ENCODE data around the gene CDC42SE1. TPM values are rescaled to one million over a fixed set of nuclear protein-coding genes. Genes with fewer than 3 reads are reported as not detected.
A peak's percentile ranks its signal among the peaks of the same experiment; 100 is the strongest.

CDC42SE1 gene
- polyA plus RNA-seq, 4 donors = 56.4 to 83.9 (median 74.6) TPM

DNA sequence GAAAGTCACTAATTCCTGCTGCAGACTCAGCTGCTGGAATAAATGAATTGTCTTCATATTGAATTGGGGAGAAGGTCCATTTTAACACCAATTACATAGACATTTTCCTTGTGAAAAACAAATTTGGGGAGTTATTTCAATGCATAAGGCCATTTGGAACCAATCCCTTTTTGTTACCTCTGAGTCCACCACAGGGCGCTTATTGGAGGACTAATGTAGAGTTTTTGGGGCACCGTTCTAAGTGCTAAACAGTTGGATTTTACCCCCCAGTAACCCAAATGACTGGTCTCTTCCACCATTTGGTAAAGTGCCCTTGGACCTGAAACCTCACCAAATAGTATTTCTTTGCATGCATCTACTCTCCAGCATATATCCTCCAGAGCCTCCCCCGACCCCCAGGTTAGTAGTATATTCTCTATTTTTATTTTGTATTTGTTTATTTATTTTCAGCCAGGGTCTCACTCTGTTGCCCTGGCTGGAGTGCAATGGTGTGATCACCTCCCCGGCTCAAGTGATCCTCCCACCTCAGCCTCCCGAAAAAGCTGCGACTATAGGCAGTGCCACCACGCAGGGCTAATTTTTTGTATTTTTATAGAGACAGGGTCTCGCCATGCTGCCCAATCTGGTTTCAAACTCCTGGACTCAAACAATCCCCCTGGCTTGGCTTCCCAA, 49.6 kb downstream of the CDC42SE1 start:
- no peak for DNase-seq (ENCODE audit: low read depth in 4 of 4, low spot score in 3 of 4)

DNA sequence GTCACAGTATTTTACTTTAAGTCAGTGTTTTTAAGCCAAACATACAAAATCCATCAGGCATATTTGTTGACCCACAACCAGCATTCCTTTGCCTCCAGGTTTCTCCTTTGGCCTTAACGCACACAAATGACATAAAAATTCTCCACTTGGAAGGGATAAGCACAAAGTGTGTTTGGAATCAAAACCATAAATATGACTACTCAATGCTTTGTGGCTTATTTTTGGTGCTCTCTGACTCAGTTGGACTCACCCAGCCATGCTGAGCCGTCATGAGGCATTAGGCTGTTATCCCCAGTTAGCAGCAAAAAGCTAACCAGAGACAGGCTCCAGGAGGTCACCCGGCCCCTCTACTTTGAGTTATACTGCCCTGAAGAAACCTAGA, 50.2 kb downstream of the CDC42SE1 start:
- DNase-seq (ENCODE audit: low read depth in 4 of 4, low spot score in 3 of 4) = no peak

DNA sequence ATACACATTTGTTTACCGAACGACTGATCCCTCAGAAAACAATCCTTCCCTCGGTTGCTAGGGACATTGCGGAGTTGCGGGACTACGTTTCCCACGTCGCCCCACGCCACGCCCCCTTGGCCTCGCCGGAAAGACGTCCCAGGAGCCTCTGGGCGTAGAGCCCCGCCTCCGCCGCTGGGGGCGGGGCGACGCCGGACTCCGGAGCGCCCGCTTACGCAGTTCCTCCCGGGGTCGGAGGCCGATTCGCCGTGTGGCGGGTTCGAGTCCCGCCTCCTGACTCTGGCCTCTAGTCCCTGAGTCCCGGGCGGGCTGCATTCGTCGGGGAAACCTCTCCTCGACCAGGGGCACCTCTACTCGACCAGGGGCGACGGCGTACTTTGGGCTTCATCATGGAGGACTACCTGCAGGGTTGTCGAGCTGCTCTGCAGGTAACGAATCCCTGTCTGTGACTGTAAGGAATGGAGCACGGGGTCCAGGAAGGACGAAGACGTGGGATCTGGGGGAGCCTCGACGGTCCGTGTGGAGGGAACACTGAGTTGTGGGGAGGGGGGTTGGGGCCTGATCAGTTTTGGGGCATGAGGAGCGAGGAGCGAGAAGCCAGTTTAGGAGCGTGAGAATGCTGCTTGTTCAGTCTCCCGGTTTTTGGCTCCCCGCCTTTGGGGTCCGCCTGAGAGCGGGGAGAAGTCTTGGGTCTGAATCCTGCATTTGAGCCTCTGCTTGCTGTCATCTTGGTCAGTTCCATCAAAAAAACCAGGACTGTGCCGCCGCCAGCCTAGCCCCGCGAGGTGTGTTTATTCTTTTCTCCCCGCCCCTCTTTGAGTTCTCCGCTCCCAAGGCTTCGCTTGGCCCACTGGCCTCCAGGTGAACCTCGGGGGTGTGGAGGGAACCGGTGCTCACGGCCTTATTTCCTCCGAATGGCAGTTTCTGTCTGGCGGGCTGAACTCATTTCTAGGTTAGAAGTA, 50.9 kb downstream of the CDC42SE1 start, which contains the start of gene PRUNE1:
PRUNE1 (plus strand) TSS at position 206 of the 962 bp plus-strand sequence; CDS start at position 390, 184 bp downstream.
- DNase-seq (ENCODE audit: low read depth in 4 of 4, low spot score in 3 of 4) = peak; percentile 92 to 95 (median 94)

DNA sequence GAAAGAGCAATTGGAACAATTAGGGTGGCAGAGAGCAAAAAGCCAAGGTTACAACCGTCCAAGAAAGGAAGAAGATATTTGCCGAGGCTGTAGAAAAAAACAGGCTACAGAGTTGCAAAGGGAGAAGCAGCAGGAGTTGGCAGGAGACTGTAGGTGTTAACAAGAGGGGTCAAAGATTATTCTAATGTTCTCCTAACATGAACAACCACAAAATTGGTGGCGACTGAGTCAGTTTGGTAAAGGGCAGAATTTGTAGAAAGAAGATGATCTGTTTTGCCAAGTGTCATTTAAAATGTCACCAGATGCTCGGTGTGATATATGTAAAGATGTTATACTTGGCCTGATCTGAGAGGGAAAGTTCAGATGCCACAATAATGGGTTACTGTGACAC, 51.6 kb downstream of the CDC42SE1 start:
- DNase-seq (ENCODE audit: low read depth in 4 of 4, low spot score in 3 of 4) = no peak

DNA sequence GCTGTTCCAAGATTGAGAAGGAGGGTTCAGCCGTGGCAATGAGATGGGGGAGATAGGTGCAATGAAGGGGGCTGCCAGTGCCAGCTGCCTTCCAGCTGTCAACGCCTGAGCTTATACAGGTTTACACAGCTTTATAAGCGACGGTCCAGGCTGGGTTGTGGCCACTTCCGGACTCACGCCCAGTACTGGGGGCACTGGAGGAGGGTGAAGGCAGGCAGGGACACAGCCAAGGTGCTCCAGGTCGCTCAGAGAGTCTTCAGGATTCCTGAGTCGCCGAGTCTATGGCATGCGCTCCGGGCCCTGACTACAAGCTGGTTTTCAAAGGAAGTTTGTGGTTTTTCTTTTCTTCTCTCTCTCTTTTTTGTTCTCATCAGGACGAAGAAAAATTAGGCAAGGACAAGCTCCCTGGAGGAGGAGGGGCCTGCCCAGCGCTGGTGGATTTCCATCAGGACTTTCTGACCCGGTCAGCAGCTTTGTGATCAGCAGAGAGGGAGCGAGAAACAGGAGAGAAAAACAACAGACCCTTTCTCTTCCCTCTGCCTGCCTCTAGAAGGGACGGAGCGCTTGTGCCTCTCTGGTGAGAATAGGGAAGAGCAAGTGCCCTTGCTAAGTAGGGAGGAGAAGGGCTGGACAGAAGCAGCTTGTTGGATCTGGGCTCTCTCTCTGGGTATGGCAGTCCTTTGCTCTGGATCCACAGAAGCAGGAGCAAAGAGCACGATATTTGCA, 52.9 kb downstream of the CDC42SE1 start, which contains the start of gene MINDY1:
MINDY1 (minus strand) TSS at position 576 of the 726 bp plus-strand sequence. CDS start 4,285 bp downstream, outside the sequence.
- peak in 2 of 4 donors; percentile 70 to 75 for DNase-seq (ENCODE audit: low read depth in 4 of 4, low spot score in 3 of 4)

DNA sequence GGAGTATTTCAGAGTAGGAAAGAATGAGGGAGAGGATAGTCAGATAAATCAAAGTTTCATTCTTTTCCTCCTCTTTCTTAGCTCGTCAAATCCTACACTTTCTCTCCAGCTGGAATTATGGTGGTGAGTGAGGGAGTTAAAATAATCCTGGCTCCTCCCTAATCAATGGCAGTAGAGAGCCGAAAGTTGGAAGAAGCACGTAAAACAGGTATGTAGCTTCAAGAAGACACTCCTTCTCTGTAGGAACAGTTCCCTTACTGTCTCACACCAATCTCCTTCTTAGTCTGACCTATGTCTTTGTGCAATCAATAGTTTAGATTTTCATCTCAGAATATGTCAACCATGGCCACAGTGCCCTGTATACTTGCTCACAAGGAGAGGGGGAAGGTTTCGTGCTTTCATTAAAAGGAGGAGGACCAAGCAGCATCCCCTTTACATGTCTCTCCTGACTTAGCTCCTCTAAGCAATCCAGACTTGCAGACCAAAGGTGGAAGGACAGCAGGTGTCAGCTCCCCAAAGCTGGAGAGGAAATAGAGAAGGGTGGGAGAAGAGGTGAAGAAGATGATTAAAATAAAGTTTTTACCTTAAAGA, 53.6 kb downstream of the CDC42SE1 start:
- DNase-seq (ENCODE audit: low read depth in 4 of 4, low spot score in 3 of 4) = no peak

DNA sequence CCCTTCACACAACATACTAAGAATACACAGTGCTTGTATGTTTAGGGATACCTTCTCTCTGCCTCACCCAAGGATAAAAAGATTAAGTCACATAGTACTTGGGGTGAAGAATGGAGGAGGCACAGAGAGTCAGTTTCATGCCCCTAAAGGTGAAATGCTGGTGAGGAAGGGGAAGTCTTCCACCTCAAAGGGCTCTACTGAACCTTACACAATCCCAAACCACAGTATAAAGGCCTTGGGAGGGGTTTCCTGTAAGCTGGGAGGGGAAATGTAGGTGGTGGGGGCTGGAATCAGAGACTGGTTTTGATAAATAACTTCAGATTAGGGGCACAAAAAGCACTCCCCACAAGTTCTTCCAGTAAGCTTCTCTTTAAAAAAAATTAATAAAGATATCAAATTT, 56.2 kb downstream of the CDC42SE1 start:
- DNase-seq (ENCODE audit: low read depth in 4 of 4, low spot score in 3 of 4) = no peak

DNA sequence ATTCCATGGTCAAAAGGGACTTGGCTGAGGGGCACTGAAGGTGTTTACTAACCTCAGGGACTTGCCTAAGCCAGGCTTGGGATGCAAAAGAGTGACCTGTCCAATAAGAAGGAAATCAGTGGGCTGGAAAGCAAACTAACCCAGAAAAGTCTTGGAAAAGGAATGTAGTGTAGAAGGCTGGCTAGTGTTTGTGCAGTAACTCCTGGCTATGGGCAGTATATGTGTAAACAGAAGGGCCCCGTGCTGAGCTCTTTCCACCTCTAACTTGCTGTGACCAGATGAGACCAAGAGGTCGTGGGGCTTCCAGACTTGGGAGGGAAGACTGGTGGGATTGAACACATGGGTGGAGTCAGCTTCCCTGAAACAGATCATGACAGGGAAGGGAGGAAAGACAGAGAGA, 56.8 kb downstream of the CDC42SE1 start:
- no peak for DNase-seq (ENCODE audit: low read depth in 4 of 4, low spot score in 3 of 4)

DNA sequence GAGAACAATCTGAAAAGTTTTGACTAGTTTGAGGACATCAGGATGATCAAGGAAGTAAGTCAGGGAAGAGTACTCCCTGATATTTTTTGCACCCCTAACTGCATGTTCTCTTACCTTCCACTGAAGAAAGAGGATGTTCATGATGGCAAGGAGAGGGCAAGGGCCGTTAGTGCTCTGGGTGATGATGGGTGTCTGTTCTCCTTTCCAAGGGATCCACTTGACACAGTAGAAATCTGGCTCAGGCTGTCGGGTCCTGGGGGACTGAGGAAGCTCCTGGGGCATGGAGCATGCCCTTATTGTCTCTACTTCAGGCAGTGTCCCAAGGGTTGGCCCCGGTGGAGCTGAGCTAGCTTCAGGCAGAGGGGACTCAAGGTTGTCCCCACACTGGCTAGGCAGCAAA, 57.4 kb downstream of the CDC42SE1 start:
- DNase-seq (ENCODE audit: low read depth in 4 of 4, low spot score in 3 of 4) = no peak

DNA sequence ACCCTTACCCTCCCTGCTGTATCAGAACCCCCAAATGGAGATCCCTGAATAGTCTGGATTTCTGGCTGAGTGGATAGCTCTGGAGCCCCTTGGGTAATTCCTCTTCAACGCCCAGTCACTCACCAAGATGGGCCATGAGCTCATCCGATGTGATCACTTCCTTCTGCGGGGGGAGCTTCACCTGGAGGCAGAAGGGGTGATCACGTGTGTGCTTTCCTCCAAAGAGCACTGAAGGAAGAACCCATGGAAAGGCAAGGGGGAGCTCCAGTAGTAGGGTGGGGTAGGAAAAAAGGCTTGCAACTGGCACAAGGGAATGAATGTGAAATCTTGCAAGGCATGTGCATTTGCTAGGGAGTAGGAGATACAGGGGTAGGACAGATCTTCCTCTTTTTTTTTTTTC, 57.8 kb downstream of the CDC42SE1 start:
- no peak for DNase-seq (ENCODE audit: low read depth in 4 of 4, low spot score in 3 of 4)

Other genes with a start within 250 kb of the CDC42SE1 start
- gene ARNT, start 183.0 kb downstream of the CDC42SE1 start, polyA plus RNA-seq (ENCODE audit: insufficient read length in 4 of 4) = 10 to 100 TPM; 57.0 to 62.8 (median 58.3) TPM
- not detected for gene CTXND2, start 172.5 kb downstream of the CDC42SE1 start, polyA plus RNA-seq (ENCODE audit: insufficient read length in 4 of 4)
- 10 to 100 TPM; 62.7 to 88.8 (median 81.9) TPM for gene SETDB1, start 133.3 kb downstream of the CDC42SE1 start, polyA plus RNA-seq (ENCODE audit: insufficient read length in 4 of 4)
- gene CERS2, start 84.8 kb downstream of the CDC42SE1 start, polyA plus RNA-seq (ENCODE audit: insufficient read length in 4 of 4) = 100 to 1,000 TPM; 206 to 297 (median 284) TPM
- 10 to 100 TPM; 10.7 to 21.5 (median 13.6) TPM for gene ANXA9, start 77.3 kb downstream of the CDC42SE1 start, polyA plus RNA-seq (ENCODE audit: insufficient read length in 4 of 4)
- gene MINDY1, start 52.7 kb downstream of the CDC42SE1 start, polyA plus RNA-seq (ENCODE audit: insufficient read length in 4 of 4) = 10 to 100 TPM; 35.7 to 54.4 (median 39.1) TPM
- 10 to 100 TPM; 41.4 to 47.8 (median 46.1) TPM for gene PRUNE1, start 51.2 kb downstream of the CDC42SE1 start, polyA plus RNA-seq (ENCODE audit: insufficient read length in 4 of 4)
- gene BNIPL, start 23.0 kb downstream of the CDC42SE1 start, polyA plus RNA-seq (ENCODE audit: insufficient read length in 4 of 4) = 1 to 10 TPM in 3 of 4 donors, under 1 TPM in 1; 0.72 to 5.6 (median 2.6) TPM
- gene C1orf56, start 11.9 kb downstream of the CDC42SE1 start, polyA plus RNA-seq (ENCODE audit: insufficient read length in 4 of 4) = 10 to 100 TPM; 10.3 to 15.1 (median 11.4) TPM
- gene MLLT11, start 775 bp upstream of the CDC42SE1 start, polyA plus RNA-seq (ENCODE audit: insufficient read length in 4 of 4) = 10 to 100 TPM; 21.9 to 27.4 (median 24.8) TPM
- 10 to 100 TPM; 10.4 to 14.1 (median 11.8) TPM for gene GABPB2, start 11.1 kb upstream of the CDC42SE1 start, polyA plus RNA-seq (ENCODE audit: insufficient read length in 4 of 4)
- 10 to 100 TPM; 18.8 to 33.9 (median 29.7) TPM for gene SEMA6C, start 87.0 kb upstream of the CDC42SE1 start, polyA plus RNA-seq (ENCODE audit: insufficient read length in 4 of 4)
- 1 to 10 TPM in 3 of 4 donors, under 1 TPM in 1; 0.96 to 2.9 (median 1.8) TPM for gene TNFAIP8L2, start 97.0 kb upstream of the CDC42SE1 start, polyA plus RNA-seq (ENCODE audit: insufficient read length in 4 of 4)
- gene LYSMD1, start 106.3 kb upstream of the CDC42SE1 start, polyA plus RNA-seq (ENCODE audit: insufficient read length in 4 of 4) = 10 to 100 TPM; 17.3 to 18.6 (median 17.7) TPM
- 10 to 100 TPM; 35.2 to 46.8 (median 39.9) TPM for gene SCNM1, start 106.5 kb upstream of the CDC42SE1 start, polyA plus RNA-seq (ENCODE audit: insufficient read length in 4 of 4)
- gene TMOD4, start 116.4 kb upstream of the CDC42SE1 start, polyA plus RNA-seq (ENCODE audit: insufficient read length in 4 of 4) = 1 to 10 TPM in 3 of 4 donors, under 1 TPM in 1; 0.46 to 2.3 (median 1.7) TPM
- gene VPS72, start 130.6 kb upstream of the CDC42SE1 start, polyA plus RNA-seq (ENCODE audit: insufficient read length in 4 of 4) = 10 to 100 TPM; 55.5 to 76.1 (median 69.9) TPM
- gene PIP5K1A, start 138.9 kb upstream of the CDC42SE1 start, polyA plus RNA-seq (ENCODE audit: insufficient read length in 4 of 4) = 10 to 100 TPM; 57.6 to 70.2 (median 64.0) TPM
- 100 to 1,000 TPM; 107 to 174 (median 153) TPM for gene PSMD4, start 195.1 kb upstream of the CDC42SE1 start, polyA plus RNA-seq (ENCODE audit: insufficient read length in 4 of 4)
- 10 to 100 TPM; 13.6 to 26.6 (median 21.5) TPM for gene ZNF687, start 222.7 kb upstream of the CDC42SE1 start, polyA plus RNA-seq (ENCODE audit: insufficient read length in 4 of 4)